ENCODE measurements around the gene MUC5AC. TPM values are rescaled to one million over a fixed set of nuclear protein-coding genes. Genes with fewer than 3 reads are reported as not detected.

MUC5AC gene
- total and polyA plus RNA-seq, 4 donors: not detected

DNA sequence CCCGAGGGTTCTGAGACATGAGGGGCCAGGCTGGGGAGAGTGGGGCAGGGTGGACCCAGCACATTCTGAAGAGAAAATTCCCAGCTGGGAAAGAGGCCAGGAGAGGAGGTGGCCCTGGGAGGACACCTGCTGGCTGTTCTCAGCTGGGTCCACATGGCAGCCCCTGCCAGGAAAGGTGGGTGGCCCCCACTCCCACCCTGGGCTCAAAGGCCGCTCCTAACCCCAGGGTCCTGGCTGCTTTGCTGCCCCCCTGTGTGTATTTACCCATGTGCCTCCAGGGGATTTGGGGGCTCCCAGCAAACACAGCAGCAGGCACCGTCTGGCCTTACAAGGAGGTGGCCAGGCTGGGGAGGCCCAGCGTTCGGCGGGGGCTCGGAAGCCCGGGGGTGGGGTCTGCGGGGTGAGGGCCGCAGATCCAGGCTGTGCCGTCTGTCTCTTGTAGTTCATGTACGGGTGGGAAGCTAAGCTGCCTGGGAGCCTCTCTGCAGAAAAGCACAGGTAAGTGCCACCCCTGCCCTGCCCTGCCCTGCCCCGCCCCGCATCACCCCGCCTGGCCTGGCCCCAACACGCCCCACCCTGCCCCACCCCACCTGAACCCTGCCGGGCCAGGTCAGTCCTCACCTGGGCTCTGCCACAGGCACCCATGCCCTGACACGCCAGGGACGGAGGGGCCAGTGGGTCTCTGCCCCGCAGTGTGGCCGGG, 75.7 kb downstream of the MUC5AC start:
- H3K4me1 ChIP-seq (ENCODE audit: control insufficient read depth in 4 of 4, insufficient read depth in 4 of 4, low read length in 3 of 4): no peaks in the 10 kb centered on the region
- 78% methylated on average over 21 of the region's 21 CpGs for WGBS
- H3K4me3 ChIP-seq (ENCODE audit: low read depth in 1 of 3, low read length in 3 of 3): no peak overlapping the region
- TF ChIP-seq ATF3 (IDR thresholded peaks at IDR 0.05): no peak
- TF ChIP-seq HNF4A (conservative IDR thresholded peaks at IDR 0.05): no peak
- TF ChIP-seq NR2F2 (IDR thresholded peaks at IDR 0.05): no peak
- no peak for TF ChIP-seq FOXA1 (IDR thresholded peaks at IDR 0.05)
- no peak for TF ChIP-seq REST (IDR thresholded peaks at IDR 0.05)
- no peak for TF ChIP-seq FOXA2 (IDR thresholded peaks at IDR 0.05)
- TF ChIP-seq HNF4G (IDR thresholded peaks at IDR 0.05): no peak
- no peak for TF ChIP-seq ZBTB33 (IDR thresholded peaks at IDR 0.05)
- TF ChIP-seq YY1 (IDR thresholded peaks at IDR 0.05): no peak
- H3K27me3 ChIP-seq (ENCODE audit: control insufficient read depth in 4 of 4, insufficient read depth in 4 of 4, low read length in 3 of 4): no peaks in the 10 kb centered on the region
- H3K27ac ChIP-seq (ENCODE audit: low read depth in 1 of 2, low read length in 2 of 2): no peak overlapping the region
- no peak for DNase-seq (ENCODE audit: low spot score)
- no peak overlapping the region for H3K9ac ChIP-seq (ENCODE audit: low read depth in 1 of 2, low read length in 2 of 2)
- H3K36me3 ChIP-seq (ENCODE audit: control insufficient read depth in 4 of 4, insufficient read depth in 3 of 4, low read depth in 1 of 4, low read length in 3 of 4): no peaks in the 10 kb centered on the region
- no peaks in the 10 kb centered on the region for H3K9me3 ChIP-seq (ENCODE audit: control insufficient read depth in 4 of 4, low read length in 3 of 4)

- Histone ChIP-seq H3K27ac (ENCODE audit: low read depth in 1 of 2, low read length in 2 of 2) (no peak overlapping the region), H3K9me3 (ENCODE audit: control insufficient read depth in 4 of 4, low read length in 3 of 4) (no peaks in the 10 kb centered on the region), H3K9ac (ENCODE audit: low read depth in 1 of 2, low read length in 2 of 2) (no peak overlapping the region), H3K36me3 (ENCODE audit: control insufficient read depth in 4 of 4, insufficient read depth in 3 of 4, low read depth in 1 of 4, low read length in 3 of 4) (no peaks in the 10 kb centered on the region), H3K4me3 (ENCODE audit: low read depth in 1 of 3, low read length in 3 of 3) (no peak overlapping the region), H3K4me1 (ENCODE audit: control insufficient read depth in 4 of 4, insufficient read depth in 4 of 4, low read length in 3 of 4) (no peaks in the 10 kb centered on the region), H3K27me3 (ENCODE audit: control insufficient read depth in 4 of 4, insufficient read depth in 4 of 4, low read length in 3 of 4) (no peaks in the 10 kb centered on the region)
- 80% methylated on average over 22 of the region's 22 CpGs for WGBS
- DNase-seq (ENCODE audit: low spot score): no peak
- TF ChIP-seq RAD21 (IDR thresholded peaks at IDR 0.05): no peak
- TF ChIP-seq JUND (IDR thresholded peaks at IDR 0.05): no peak
- TF ChIP-seq HNF4A (conservative IDR thresholded peaks at IDR 0.05): no peak
- TF ChIP-seq NR2F2 (IDR thresholded peaks at IDR 0.05): no peak
- TF ChIP-seq CTCF (IDR thresholded peaks at IDR 0.05; ENCODE audit: low read depth, low read length, missing input control): no peak
- no peak for TF ChIP-seq EGR1 (IDR thresholded peaks at IDR 0.05; ENCODE audit: low read depth in 2 of 2)
- TF ChIP-seq YY1 (IDR thresholded peaks at IDR 0.05): no peak
- TF ChIP-seq REST (IDR thresholded peaks at IDR 0.05): no peak
- no peak for TF ChIP-seq GABPA (IDR thresholded peaks at IDR 0.05 in 1 of 2, conservative IDR thresholded peaks at IDR 0.05 in 1 of 2)
- TF ChIP-seq FOXA2 (IDR thresholded peaks at IDR 0.05): no peak
- no peak for TF ChIP-seq TAF1 (conservative IDR thresholded peaks at IDR 0.05)
- TF ChIP-seq, protein P1, sequence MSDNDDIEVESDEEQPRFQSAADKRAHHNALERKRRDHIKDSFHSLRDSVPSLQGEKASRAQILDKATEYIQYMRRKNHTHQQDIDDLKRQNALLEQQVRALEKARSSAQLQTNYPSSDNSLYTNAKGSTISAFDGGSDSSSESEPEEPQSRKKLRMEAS (IDR thresholded peaks at IDR 0.05): no peak
- no peak for TF ChIP-seq ZBTB33 (IDR thresholded peaks at IDR 0.05)
- TF ChIP-seq HNF4G (IDR thresholded peaks at IDR 0.05): no peak
Measured at GRCh38 chr11:1234054-1234720, 76.4 kb downstream of the MUC5AC start.
